HUES48 (cell line): ENCODE results near the gene PIGW.

ENCODE experiments used
- H3K27ac ChIP-seq: one replicate; pipeline ENCODE4 v1.7.0; 2013; ENCODE audit warnings: low read depth, low read length, inconsistent platforms
- H3K27me3 ChIP-seq: 2 replicates; pipeline ENCODE4 v1.6.1; 2013; ENCODE audit warnings: mild to moderate bottlenecking, low read length; ENCODE audit not compliant: control insufficient read depth, insufficient read depth
- H3K36me3 ChIP-seq: 2 replicates; pipeline ENCODE4 v1.6.1; 2013; ENCODE audit warnings: low read length; ENCODE audit not compliant: control insufficient read depth, insufficient read depth
- H3K4me1 ChIP-seq: 2 replicates; pipeline ENCODE4 v1.6.1; 2013; ENCODE audit warnings: mild to moderate bottlenecking, low read length; ENCODE audit not compliant: control insufficient read depth, insufficient read depth
- H3K4me3 ChIP-seq: 2 replicates; pipeline ENCODE4 v1.5.1; 2013; ENCODE audit warnings: mild to moderate bottlenecking, low read depth, low read length
- H3K9ac ChIP-seq: 2 replicates; pipeline ENCODE4 v1.6.1; 2013; ENCODE audit warnings: mild to moderate bottlenecking, low read depth, low read length, moderate library complexity
- H3K9me3 ChIP-seq: 2 replicates; pipeline ENCODE4 v1.6.1; 2013; ENCODE audit warnings: low read length; ENCODE audit not compliant: control insufficient read depth, insufficient read depth

Gene PIGW

GRCh38 chr17:36509272-36509985 is 25.4 kb upstream of the PIGW start:
- Histone ChIP-seq H3K27ac (no peak overlapping the region), H3K36me3 (peaks cover 96% of the 10 kb centered on the region), H3K4me1 (no peaks in the 10 kb centered on the region), H3K4me3 (no peak overlapping the region), H3K9me3 (no peaks in the 10 kb centered on the region), H3K9ac (no peak overlapping the region), H3K27me3 (no peaks in the 10 kb centered on the region)

GRCh38 chr17:36510636-36511035 is 24.2 kb upstream of the PIGW start:
- H3K4me1 ChIP-seq: no peaks in the 10 kb centered on the region
- peaks cover 97% of the 10 kb centered on the region for H3K36me3 ChIP-seq
- H3K9ac ChIP-seq: no peak overlapping the region
- no peak overlapping the region for H3K27ac ChIP-seq
- no peaks in the 10 kb centered on the region for H3K9me3 ChIP-seq
- no peaks in the 10 kb centered on the region for H3K27me3 ChIP-seq
- no peak overlapping the region for H3K4me3 ChIP-seq

GRCh38 chr17:36511216-36511615 is 23.6 kb upstream of the PIGW start:
- Histone ChIP-seq H3K27ac (no peak overlapping the region), H3K4me3 (no peak overlapping the region), H3K9me3 (no peaks in the 10 kb centered on the region), H3K4me1 (no peaks in the 10 kb centered on the region), H3K36me3 (peaks cover 97% of the 10 kb centered on the region), H3K27me3 (no peaks in the 10 kb centered on the region), H3K9ac (no peak overlapping the region)

DNA sequence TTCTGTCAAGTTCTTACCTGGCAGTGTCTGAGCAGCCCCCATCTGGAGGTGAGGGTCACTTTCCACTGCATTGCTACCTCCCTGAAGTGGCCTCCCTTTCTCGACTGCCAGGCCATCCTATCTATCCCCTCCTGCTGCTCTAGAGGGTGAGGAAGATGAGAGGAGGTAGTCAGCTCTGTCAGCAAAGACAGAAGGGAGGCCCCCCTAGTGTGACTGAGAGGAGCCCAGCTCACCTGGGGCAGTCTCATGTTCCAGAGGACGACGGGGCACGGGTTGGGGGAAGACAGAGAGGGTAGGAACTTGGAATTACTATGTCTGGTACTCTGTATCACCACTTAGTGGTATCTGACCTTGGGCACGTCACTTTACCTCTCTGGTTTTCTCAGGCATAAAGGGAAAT is 22.1 kb upstream of the PIGW start:
- Histone ChIP-seq H3K27me3 (no peaks in the 10 kb centered on the region), H3K9ac (no peak overlapping the region), H3K36me3 (peaks cover 95% of the 10 kb centered on the region), H3K9me3 (no peaks in the 10 kb centered on the region), H3K4me3 (no peak overlapping the region), H3K4me1 (no peaks in the 10 kb centered on the region), H3K27ac (no peak overlapping the region)

DNA sequence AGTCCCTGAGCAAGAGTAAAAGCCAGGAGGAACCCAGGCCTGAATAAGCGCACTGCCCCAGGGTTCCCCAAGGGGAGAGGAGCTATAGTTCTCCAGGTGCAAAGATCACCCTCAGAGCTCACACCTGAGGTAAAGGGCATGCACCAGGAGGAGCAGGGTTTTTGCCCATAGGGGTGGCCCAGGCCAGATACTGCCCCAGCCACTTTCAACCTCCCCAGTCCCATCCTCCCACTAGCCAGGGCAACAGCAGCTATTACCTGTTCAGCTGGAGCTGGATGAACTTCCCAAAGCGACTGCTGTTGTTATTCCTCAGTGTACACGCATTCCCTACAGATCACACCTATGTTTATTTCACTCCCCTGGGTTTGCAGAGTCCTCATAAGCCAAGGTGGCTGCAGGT is 19.9 kb upstream of the PIGW start:
- H3K36me3 ChIP-seq: peaks cover 93% of the 10 kb centered on the region

GRCh38 chr17:36515837-36516236 is 18.9 kb upstream of the PIGW start:
- Histone ChIP-seq H3K9ac (no peak overlapping the region), H3K4me3 (no peak overlapping the region), H3K27me3 (no peaks in the 10 kb centered on the region), H3K36me3 (peaks cover 91% of the 10 kb centered on the region), H3K9me3 (no peaks in the 10 kb centered on the region), H3K4me1 (no peaks in the 10 kb centered on the region), H3K27ac (no peak overlapping the region)

More for the DNA sequence above, 19.9 kb upstream of the PIGW start:
- H3K27me3 ChIP-seq: no peaks in the 10 kb centered on the region
- no peak overlapping the region for H3K9ac ChIP-seq
- no peak overlapping the region for H3K4me3 ChIP-seq
- no peaks in the 10 kb centered on the region for H3K4me1 ChIP-seq
- H3K27ac ChIP-seq: no peak overlapping the region
- no peaks in the 10 kb centered on the region for H3K9me3 ChIP-seq

DNA sequence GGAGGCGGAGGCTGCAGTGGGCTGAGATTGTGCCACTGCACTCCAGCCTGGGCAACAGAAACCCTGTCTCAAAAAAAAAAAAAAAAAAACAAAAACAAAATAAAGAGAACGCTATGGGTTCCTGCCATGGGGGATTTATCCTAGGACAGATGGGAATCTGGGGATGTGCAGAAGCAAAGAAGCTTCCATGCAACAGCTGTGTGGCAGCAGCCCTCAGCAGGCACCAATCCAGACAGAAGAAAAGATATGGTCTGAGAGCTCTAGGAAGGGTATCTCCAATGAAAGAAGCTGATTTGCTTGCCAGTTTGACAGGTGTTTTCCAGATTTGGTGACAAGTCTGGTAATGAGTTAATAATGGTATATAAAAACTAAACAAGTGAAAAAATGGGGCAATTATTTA is 11.7 kb upstream of the PIGW start:
- Histone ChIP-seq H3K4me3 (no peak overlapping the region), H3K4me1 (no peaks in the 10 kb centered on the region), H3K27me3 (no peaks in the 10 kb centered on the region), H3K36me3 (peaks cover 87% of the 10 kb centered on the region), H3K9ac (no peak overlapping the region), H3K27ac (no peak overlapping the region), H3K9me3 (no peaks in the 10 kb centered on the region)

DNA sequence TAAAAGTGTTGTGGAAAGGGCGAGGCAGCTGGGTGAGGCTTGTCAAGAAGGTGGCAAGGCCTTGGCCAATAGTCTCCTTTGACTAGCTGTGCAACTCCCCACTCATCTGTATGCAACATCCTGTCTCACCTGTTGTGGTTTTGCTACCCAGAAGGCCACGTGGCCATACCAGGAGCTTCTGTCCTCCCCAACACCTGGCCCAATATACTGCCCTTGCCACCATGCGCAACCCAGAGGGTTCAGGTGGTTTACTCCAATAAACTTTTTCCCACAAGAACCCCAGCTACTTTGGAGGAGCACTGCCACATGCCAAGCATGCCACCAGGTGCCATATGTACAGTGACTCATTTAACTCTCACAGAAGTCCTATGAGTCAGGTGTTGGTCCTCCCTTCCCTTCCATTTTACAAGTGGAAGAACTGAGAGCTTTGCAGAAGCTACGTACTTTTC is 10.3 kb upstream of the PIGW start:
- H3K9me3 ChIP-seq: no peaks in the 10 kb centered on the region
- no peak overlapping the region for H3K4me3 ChIP-seq
- no peaks in the 10 kb centered on the region for H3K4me1 ChIP-seq
- no peak overlapping the region for H3K27ac ChIP-seq
- peaks cover 90% of the 10 kb centered on the region for H3K36me3 ChIP-seq
- no peaks in the 10 kb centered on the region for H3K27me3 ChIP-seq
- H3K9ac ChIP-seq: no peak overlapping the region

- Histone ChIP-seq H3K36me3 (peaks cover 91% of the 10 kb centered on the region), H3K4me1 (no peaks in the 10 kb centered on the region), H3K9ac (no peak overlapping the region), H3K4me3 (no peak overlapping the region), H3K27me3 (no peaks in the 10 kb centered on the region), H3K9me3 (no peaks in the 10 kb centered on the region), H3K27ac (no peak overlapping the region)
These were observed 9.7 kb upstream of the PIGW start for GRCh38 chr17:36525113-36525512.

- Histone ChIP-seq H3K9me3 (no peaks in the 10 kb centered on the region), H3K27ac (no peak overlapping the region), H3K9ac (no peak overlapping the region), H3K4me3 (no peak overlapping the region), H3K36me3 (peaks cover 90% of the 10 kb centered on the region), H3K27me3 (no peaks in the 10 kb centered on the region), H3K4me1 (no peaks in the 10 kb centered on the region)
These were observed 8.9 kb upstream of the PIGW start for GRCh38 chr17:36525888-36526287.

DNA sequence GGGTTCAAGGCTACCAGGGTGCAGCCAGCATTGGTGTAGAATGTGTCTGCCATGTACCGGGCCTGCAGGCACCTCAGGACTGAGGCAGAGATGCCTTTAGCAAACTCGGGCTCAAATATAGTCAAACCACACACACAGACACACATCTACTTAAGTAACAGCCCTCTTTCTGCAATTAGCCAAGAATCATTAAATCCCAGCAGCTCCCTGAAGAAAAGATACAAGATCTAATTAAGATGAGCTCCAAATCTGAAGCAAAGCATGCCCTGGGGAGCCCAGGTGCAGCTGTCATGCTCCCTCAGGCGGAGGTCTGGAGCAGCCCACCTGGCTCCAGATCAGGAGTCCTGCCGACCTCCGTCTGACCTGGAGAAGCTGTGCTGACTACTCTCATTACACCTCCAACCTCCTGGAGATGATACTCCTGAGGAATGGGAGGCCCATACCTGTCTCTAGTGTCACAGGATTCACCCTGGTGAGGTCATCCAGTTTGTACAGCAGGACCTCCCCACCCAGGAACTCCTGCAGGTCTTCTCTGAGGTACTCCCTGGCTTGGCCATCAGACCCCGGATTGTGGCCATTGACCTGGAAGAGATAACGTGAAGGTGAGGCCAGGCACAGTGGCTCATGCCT is 7.1 kb upstream of the PIGW start:
- Histone ChIP-seq H3K4me3 (no peak overlapping the region), H3K27me3 (no peaks in the 10 kb centered on the region), H3K4me1 (no peaks in the 10 kb centered on the region), H3K9me3 (no peaks in the 10 kb centered on the region), H3K36me3 (peaks cover 95% of the 10 kb centered on the region), H3K9ac (no peak overlapping the region), H3K27ac (no peak overlapping the region)
